HG03457 (cell line): ENCODE data around the gene DHX8.

Experiments used
- ATAC-seq: cut with Tn5 transposase; IDR thresholded peaks from one replicate; pipeline ENCODE4 v1.9.1; 2021; ENCODE audit warnings: moderate number of reproducible peaks; ENCODE audit not compliant: unreplicated experiment

DHX8 gene

DNA sequence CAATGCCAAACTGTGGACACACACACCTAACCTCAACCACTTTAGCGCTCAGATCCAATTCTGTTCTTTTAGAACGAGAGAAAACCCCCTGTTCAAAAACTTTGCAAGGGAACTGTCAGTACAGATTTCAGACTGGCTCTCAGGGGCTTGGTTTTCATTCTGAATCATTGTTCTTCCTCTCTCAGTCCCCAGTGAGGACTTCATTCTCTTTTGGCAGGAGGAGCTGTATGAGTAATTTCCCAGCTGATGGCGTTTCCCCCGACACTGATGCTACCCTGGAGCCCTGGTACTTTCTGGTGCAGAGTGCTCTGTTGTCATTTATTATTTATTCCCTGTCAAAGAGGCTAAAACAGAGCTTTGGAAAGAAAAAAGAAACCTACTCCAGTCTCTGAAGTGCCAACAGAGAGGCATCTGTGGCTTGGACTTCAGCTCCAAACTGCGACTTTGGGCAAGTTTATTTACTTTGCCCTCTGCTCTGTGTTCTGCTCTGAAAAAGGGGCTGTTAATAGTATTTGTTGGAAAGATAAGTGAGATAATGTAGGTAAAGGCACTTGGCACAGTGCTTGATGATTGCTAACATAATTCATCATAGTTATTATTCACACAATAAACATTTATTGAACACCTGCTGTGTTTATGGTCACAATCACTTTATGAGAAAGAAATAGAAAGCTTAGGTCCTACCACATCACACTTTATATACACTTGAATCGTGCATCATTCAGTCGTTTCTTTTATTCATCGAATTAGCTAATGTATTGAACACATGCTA, 34.0 kb downstream of the DHX8 start:
- no peak for ATAC-seq

DNA sequence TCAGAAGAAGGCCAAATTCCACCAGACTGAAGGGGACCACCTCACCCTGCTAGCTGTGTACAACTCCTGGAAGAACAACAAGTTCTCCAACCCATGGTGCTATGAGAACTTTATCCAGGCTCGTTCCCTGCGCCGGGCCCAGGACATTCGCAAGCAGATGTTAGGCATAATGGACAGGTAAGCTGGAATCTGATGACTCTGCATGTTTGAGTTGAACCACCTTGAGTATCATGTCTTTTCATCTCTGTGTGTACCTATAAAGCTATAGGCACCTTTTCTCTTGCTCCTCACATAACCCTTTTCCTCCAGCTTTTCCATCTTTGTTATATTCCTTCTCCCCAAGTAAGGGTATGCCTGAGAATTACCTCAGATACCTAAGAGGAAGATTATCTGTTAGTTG, 37.6 kb downstream of the DHX8 start:
- ATAC-seq: no peak

DNA sequence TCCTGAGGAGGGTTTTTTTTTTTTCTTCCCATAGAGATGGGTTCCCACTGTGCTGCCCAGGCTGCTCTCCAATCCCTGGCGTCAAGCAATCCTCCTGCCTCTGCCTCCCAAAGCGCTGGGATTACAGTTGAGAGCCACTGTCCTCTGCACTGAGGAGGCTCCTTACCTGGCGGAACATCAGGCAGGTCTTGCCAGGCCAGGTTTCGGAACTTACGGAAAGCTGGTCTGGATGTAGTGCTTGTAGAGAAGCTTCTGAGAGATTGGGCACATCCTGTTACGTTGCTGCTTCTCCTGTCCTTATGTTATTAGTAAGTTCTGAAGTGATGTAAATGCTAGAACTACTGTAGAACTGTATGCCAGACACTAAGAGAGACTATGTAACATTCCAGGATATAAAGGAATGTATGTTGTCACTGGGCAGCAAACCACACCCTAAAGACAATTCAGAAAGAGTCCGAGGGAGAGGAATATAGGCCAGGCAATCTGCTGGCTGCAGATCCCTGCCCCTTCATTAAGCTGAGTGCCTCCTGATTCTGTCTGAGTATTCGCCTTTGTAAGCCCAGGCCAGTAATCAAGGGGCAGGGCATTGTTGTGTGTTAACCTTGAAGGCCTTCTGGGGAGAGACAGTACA, 41.3 kb downstream of the DHX8 start:
- no peak for ATAC-seq

DNA sequence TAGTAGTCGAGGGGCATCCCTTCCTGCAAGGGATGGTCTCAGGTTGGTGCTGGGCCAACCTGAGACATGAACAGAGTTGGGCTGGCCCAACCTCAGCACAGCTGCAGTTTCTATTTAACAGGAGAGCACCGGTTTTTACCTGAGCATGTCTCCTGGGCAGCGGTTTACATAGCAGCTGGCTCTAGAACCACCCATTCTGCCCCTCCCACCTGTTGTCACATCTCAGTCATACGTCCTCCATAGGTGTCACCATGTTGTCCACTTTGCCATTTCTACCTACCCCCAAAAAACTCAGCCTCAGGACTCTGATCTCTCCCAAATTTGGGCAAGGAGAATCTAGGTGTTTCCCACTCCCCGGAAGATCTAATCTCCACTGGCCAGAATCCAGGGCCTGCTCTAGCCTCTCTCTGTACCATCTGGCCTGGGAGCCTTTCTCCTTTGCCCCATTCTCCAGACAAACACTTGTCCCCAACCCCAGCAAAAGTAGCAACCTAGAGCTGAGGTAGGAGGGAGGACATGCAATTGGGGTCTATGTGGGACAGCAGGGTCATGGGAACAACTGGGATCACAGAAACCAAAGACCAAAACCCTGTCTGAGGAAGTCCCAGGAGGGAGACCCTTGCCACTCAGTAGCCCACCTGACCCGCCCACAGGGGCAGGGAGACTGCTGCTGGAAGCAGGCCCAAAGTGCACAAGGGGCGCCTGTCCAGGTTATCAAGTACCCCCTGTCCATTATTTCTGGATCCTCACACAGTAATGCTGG, 43.3 kb downstream of the DHX8 start:
- no peak for ATAC-seq

DNA sequence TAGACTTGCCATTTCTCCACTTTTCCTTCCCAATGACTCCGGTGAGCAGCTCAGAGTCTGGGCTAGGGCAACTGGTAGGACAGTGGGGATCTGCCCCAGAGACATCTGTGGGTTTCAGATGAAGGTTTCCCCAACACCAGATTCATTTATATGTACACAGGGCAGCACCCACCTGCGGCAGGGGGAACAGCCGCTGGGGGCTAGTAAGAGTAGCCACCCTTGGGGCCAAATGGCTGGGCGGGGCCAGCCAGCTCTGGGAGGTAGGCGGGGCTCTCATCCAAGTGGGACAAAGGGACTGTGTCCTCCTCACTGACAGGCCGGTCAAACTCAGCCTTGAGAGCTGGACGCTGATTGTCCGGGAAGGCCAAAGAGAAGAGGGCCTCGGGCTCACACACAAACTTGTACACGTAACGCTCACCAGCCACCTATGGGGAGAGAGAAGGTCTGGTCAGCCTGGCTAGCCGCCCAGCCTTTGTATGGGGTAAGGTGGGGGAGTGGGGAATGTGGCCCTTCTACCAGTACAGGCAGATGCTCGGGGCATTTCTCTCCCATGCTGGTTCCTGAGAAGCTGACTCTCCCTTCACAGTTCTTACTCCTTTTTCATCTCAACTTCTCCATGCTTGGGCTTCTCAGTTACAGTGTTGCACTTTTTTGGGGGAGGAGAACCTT, 44.7 kb downstream of the DHX8 start:
- no peak for ATAC-seq

DNA sequence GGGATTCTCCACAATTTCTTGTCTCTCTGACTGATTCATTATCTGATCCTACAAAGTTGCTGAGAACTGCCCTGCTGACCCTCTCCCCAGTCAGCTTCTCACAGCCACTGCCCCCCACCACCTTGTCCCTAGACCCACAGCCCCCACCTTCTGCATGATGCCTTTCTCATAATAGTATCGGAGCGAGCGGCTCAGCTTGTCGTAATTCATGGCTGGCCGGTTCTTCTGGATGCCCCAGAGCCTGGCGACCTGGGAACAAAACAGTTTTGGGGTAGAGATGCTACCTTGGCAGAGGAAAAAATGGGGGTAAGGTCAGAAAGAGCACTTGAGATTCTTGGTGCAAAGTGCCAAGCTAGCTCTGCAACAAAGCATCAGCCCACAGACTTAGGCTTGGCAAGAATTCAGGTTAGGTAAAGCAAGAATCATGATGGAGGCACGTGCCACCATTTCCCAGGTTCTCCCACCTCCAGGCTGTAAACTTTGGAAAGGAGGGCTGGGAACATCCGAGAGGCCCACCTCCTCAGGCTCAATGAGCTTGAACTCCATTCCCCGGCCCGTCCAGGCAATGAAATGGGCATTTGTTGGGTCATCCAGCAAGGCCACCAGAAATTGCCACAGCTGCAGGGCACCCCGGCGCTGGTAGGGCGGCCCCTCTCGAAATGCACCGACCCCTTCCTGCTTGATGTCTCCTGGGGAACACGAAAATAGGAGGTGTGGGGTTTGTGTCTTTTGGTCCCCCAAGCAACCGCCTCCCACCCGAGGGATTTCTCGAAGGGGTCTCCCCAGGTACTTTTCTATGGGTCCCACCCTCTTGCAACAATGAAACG, 45.4 kb downstream of the DHX8 start:
- ATAC-seq: no peak

DNA sequence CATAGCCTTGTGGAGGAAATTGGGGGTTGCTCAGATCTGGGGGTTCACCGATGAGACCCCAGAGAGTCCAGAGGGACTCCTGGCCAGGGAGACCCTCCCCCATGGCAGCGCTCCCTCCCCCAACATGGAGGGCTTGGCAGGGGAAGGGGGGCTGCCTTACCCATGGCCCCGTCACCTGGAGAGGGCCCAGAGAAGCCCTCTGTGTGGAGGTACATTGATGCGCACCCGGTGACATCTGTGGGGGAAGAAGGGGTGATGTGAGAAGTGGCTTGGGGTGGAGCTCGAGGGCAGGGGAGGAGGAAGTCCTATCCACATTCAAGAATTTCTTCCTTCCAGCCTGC, 46.1 kb downstream of the DHX8 start:
- no peak for ATAC-seq

DNA sequence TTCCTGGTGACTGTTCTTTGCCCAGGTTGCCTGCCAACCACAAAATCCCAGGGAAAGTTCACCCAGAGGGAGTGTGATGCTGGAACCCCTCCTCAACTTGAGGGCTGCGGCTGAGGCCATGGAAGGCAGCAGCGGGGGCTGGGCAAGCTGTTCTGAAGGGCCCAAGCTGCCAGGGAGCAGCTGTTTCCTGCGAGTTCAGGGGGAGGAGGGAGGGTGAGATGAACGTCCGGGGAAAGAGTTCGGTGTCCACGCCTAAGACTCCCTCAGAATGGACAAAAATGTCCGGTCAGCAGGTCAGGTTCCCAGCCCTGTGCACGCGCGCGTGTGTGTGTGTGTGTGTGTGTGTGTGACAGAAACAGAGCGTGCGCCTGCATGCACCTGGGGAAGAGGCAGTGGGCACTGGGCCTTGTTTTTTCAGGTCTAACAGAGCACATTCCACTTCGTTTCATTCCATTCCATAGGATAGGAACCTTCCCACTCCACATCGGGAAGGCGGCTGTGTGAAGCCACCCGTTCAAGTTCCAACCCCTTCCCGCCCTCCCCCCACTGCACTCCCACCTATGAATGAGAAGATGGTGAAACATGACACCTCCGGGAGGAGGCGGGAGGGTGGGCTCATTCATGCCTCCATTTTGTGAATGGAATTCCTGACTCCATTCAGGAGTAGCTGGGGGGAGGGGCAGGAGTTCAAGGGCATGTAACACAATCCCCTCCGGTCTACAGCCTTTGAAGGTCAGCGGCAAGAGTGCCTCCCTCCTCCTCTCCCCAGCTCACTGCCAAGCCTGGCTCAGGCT, 46.7 kb downstream of the DHX8 start:
- no peak for ATAC-seq

DNA sequence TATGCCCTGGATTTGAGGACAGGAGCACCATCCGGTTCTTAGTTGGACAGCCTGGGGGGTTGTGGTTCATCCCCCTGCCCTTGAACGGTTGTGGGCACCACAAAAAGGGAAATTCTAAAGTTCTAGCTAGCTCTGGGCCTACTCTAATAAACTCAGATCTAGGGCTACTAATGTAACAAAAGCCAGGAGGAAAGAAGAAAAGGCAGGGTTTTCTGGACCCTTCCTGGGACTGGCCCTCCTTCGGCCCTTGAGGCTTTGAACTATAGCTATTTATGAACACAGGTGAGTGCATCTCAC, 47.3 kb downstream of the DHX8 start:
- no peak for ATAC-seq

DNA sequence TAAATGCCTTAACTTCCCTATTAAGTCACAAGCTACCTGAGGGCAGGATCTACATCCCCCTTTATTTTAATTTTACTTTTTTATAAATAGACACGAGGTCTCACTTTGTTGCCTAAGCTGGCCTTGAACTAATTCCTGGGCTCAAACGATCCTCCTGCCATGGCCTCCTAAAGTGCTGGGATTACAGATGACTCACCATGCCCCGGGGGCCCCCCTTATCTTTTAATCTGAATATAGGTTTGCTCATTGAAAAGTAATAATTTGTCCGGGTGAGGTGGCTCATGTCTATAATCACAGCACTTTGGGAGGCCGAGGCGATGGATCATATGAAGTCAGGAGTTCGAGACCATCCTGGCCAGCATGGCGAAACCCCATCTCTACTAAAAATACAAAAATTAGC, 48.2 kb downstream of the DHX8 start:
- ATAC-seq: no peak

DNA sequence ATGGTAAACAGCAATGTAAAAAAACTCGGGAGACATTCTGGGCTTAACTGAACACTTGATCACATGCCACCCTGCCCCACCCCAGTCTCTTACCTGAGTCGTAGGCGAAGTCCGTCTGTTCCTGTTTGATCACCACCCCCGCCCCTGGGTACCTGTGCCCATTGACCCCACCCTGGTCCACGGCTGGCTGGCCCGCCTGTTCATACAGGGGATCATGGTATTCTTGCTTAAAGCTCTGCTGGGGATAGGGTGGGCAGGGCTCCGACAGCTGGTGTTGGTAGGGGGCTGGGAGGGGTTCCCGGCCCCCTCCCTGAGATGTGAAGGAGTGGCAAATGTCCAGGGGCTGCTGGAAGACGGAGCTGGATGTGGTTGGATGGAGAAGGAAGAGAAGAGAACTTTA, 48.8 kb downstream of the DHX8 start:
- ATAC-seq: no peak

DNA sequence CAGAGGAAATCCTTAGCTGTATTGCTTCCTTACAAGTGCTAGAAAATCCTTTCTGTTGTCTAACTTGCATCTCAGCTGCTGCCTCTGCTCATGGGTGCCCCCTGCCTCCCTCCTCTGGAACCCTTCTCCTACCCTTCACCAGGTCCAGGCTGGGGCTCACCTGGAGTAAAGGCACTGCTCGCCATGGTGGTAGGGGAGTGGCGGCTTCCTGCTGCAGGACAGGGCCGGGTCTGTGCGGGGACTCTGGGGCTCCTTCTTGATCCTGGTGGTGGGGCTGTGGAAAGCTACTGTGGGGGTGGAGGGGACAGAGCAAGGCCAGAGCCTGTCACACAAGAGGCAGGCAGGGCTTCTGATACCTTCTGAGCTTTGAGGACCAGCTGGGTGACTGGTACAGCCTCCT, 49.9 kb downstream of the DHX8 start:
- no peak for ATAC-seq

DNA sequence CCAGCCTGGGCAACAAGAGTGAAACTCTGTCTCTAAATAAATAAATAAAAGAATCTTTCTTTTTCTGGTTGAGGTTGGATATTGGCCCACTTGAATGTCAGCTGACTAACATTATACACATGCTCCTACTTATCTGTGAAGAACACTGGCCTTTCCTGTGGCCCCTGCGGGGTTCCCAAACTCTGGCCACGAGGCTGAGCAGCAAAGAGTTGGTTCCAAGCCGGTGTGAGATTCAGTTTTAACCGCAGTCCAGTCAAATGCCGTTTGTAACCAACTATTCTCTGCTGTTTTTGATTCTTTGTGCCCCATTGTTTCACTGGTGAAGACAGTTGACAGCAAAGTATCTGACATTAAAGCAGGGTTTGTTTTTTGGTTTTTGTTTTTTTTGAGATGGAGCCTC, 51.1 kb downstream of the DHX8 start:
- ATAC-seq: no peak

DNA sequence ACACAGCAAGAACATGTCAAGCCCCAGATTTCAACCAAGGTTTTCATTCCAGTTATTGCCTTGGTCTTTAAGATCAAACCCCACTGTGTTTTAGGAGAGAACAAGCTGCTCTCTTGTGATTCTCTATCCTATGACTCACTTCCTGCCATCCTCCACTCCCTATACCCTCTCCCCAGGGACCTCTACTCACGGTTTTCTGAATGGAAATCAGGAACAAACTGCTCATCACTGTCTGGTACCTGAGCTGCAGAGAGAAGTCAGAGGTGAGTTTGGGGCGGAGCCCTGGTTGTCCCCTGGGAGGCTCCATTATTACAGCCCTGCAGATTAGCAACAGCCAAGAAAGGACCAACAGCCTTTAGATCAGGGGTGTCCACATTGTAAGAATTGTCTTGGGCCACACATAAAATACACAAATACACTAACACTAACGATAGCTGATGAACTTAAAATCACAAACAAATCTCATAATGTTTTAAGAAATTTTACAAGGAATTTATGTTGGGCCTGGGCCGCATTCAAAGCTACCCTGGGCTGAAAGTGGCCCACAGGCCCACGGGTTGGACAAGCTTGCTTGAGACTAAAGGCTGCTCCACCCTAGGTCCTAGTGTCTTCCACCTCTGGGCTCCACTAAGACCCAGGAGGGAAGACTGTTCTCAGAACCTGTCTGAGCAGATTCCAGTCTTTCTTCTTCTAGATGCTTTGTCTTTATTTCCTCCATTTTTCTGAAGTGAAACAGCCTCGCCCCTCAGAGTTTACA, 52.6 kb downstream of the DHX8 start:
- no peak for ATAC-seq

DNA sequence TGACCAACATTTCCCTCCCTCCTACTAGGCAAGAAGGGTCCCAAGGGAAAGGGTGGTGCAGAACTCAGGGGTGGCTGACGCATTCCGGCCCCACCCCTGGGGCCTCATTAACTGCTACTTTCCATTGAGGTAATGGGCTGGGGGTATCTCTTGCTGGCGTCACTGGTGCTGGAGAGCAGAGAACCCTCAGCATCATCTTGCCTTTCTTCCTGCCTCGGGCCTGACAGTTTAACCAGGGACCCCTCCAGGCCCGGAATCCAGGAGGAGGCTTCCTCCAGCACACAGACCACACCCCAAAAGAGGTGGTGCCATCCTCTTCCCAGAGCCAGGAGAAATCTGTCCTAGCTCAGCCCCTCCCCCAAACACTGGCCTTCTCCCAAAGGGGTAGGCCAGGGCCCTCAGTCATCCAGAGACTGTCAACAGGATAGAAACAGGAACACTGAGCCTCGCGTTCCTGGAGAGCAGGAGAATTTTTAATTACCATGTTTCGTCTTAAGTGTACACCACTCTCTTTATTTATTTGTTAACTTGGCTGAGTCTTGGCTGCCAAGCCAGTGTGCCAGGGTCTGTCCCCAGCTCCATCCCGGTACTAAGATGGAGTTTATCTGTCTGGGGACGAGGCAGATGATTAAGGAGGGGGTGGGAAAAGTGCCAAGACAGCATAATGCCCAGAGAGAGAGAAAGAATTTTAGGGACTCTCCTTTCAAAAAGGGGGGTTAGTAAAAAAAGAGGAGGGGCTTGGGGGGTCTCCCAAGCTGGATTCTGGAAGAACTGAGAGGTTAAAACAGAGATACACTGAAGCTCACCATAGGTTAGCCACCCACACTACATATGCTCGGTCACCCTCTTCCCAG, 57.3 kb downstream of the DHX8 start:
- no peak for ATAC-seq

DNA sequence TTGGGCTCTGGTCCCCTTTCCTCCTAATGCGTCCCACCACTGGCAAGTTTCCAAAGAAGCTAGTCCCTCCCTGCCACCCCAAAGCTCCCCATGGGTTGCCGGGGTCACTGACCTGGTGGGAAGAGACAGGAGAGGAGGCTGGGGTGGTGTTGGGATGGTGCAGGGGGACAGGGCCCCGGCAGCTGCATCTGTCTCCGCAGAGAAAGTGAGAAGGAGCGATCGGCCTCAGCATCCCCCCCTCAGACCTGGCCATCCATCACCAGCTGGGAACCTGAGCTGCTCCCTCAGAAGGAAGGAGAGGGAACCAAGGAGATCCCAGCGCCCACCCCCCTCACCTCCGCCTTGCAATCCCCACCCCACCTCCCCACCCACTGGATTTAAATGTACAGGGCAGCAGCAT, 59.1 kb downstream of the DHX8 start:
- ATAC-seq: no peak

DNA sequence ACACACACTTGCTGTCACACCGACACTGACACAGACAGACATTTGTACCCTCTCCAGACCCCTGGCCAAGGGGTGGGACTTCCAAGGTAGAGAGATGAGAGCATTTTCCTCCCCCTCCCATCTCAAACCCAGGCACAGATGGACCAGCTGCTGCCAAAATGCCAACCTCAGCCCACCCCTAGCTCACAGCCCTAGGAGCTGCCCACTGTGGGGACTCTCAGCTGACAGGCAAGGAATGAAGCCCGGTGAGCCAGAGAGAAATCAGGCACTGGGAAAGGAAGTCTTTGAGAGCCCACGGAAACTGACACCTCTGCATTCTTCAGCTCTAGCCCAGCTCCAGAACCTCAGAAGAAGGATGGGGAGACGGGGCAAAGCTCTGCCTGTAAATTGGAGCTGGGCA, 59.5 kb downstream of the DHX8 start:
- no peak for ATAC-seq

DNA sequence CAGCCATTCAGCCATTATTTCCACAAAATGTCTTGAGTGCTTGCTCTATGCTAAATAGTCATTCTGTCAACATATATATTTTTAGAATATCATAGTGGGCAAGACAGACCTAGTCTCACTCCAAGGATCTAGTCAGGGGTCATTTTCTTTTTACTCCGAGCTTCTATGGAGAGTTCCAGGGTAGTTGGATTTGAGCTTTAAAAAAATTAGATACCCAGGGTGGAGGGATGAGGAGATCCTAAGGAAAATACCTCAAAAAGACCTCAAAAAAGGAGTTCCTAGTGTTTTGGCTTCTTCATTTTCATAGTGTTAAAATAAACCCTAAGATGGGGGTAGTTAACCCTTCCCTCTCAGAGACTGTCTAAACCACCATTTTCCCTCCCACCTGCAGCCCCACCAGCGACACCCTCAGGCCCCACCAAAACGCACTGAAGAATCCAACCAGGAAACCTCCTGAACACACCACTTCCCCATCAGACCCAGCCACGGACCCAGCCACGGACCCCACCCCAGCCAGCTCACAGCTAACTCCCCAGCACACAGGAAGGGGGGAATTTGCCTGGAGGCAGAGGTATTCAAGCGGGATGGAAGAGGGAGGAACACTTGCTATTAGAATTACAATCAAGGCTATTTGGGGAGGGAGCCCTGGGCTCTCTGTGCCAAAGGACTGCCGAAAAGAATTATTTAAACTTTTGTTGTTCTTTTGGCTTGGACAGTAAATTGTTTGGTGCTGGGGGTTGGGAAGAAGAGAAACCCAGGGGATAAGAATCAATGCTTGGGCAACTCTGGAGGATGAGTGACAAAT, 60.2 kb downstream of the DHX8 start:
- no peak for ATAC-seq
